ENCODE results near the gene SNRPB2. TPM values are rescaled to one million over a fixed set of nuclear protein-coding genes. Genes with fewer than 3 reads are reported as not detected.

Gene SNRPB2
- polyA plus RNA-seq, 3 donors, result 25.2 to 66.3 (median 62.3) TPM

- no peaks in the 10 kb centered on the region for H3K4me1 ChIP-seq (ENCODE audit: control insufficient read depth in 1 of 2, insufficient read depth in 2 of 2, low read length in 2 of 2)
- no peak overlapping the region for H3K4me3 Mint-ChIP-seq
- no peak overlapping the region for H3K9ac ChIP-seq (ENCODE audit: insufficient read depth, low read length, poor library complexity, severe bottlenecking)
- 54% methylated on average over 2 of the region's 2 CpGs for WGBS (ENCODE audit: insufficient coverage)
- DNase-seq, result no peak
- TF ChIP-seq, protein P1, sequence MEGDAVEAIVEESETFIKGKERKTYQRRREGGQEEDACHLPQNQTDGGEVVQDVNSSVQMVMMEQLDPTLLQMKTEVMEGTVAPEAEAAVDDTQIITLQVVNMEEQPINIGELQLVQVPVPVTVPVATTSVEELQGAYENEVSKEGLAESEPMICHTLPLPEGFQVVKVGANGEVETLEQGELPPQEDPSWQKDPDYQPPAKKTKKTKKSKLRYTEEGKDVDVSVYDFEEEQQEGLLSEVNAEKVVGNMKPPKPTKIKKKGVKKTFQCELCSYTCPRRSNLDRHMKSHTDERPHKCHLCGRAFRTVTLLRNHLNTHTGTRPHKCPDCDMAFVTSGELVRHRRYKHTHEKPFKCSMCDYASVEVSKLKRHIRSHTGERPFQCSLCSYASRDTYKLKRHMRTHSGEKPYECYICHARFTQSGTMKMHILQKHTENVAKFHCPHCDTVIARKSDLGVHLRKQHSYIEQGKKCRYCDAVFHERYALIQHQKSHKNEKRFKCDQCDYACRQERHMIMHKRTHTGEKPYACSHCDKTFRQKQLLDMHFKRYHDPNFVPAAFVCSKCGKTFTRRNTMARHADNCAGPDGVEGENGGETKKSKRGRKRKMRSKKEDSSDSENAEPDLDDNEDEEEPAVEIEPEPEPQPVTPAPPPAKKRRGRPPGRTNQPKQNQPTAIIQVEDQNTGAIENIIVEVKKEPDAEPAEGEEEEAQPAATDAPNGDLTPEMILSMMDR (IDR thresholded peaks at IDR 0.05), result no peak
- H3K4me1 Mint-ChIP-seq, result no peaks in the 10 kb centered on the region
- no peak overlapping the region for H3K27ac Mint-ChIP-seq
- H3K27me3 ChIP-seq (ENCODE audit: control insufficient read depth in 2 of 2, insufficient read depth in 2 of 2, low read length in 2 of 2), result no peaks in the 10 kb centered on the region
- H3K4me2 ChIP-seq (replicated peaks; ENCODE audit: extremely low read depth, low read length, poor library complexity, severe bottlenecking), result no peak overlapping the region
- H3K79me2 ChIP-seq (ENCODE audit: insufficient read depth, low read length), result no peaks in the 10 kb centered on the region
- H3K36me3 ChIP-seq (replicated peaks in 1 of 2; ENCODE audit: control insufficient read depth in 1 of 2, insufficient read depth in 2 of 2, low read length in 2 of 2), result no peaks in the 10 kb centered on the region
- no peaks in the 10 kb centered on the region for H3K9me3 ChIP-seq (replicated peaks in 1 of 2; ENCODE audit: control insufficient read depth in 1 of 2, insufficient read depth in 1 of 2, low read length in 2 of 2)
- no peak overlapping the region for H2AFZ ChIP-seq (ENCODE audit: insufficient read depth, low read depth, low read length, poor library complexity, severe bottlenecking)
- H3K9me3 Mint-ChIP-seq, result peaks cover 0 to 5% (median 0%) of the 10 kb centered on the region in 7 donors
- H3K27me3 Mint-ChIP-seq (ENCODE audit: low read depth in 3 of 3), result peaks cover 2 to 6% (median 4%) of the 10 kb centered on the region in 3 donors
- no peaks in the 10 kb centered on the region for H3K36me3 Mint-ChIP-seq
- no peak overlapping the region for H3K4me3 ChIP-seq (replicated peaks in 1 of 3; ENCODE audit: low read depth in 2 of 3, low read length in 3 of 3)
- no peaks in the 10 kb centered on the region for H4K20me1 ChIP-seq (ENCODE audit: insufficient read depth, low read length)
- intact Hi-C loops (cut with micrococcal nuclease), result no loop called here
- H3K27ac ChIP-seq (ENCODE audit: low read depth in 1 of 2, low read length in 2 of 2), result no peak overlapping the region
Observed at GRCh38 chr20:16692009-16692408, 37.8 kb upstream of the SNRPB2 start.

GRCh38 chr20:16692442-16692841 is 37.4 kb upstream of the SNRPB2 start:
- Histone ChIP-seq H3K27ac (ENCODE audit: low read depth in 1 of 2, low read length in 2 of 2) (no peak overlapping the region), H3K36me3 (replicated peaks in 1 of 2; ENCODE audit: control insufficient read depth in 1 of 2, insufficient read depth in 2 of 2, low read length in 2 of 2) (no peaks in the 10 kb centered on the region), H3K9me3 (replicated peaks in 1 of 2; ENCODE audit: control insufficient read depth in 1 of 2, insufficient read depth in 1 of 2, low read length in 2 of 2) (no peaks in the 10 kb centered on the region), H3K4me2 (replicated peaks; ENCODE audit: extremely low read depth, low read length, poor library complexity, severe bottlenecking) (no peak overlapping the region), H2AFZ (ENCODE audit: insufficient read depth, low read depth, low read length, poor library complexity, severe bottlenecking) (no peak overlapping the region), H3K9ac (ENCODE audit: insufficient read depth, low read length, poor library complexity, severe bottlenecking) (no peak overlapping the region), H3K4me3 (replicated peaks in 1 of 3; ENCODE audit: low read depth in 2 of 3, low read length in 3 of 3) (no peak overlapping the region), H4K20me1 (ENCODE audit: insufficient read depth, low read length) (no peaks in the 10 kb centered on the region), H3K79me2 (ENCODE audit: insufficient read depth, low read length) (no peaks in the 10 kb centered on the region), H3K4me1 (ENCODE audit: control insufficient read depth in 1 of 2, insufficient read depth in 2 of 2, low read length in 2 of 2) (no peaks in the 10 kb centered on the region), H3K27me3 (ENCODE audit: control insufficient read depth in 2 of 2, insufficient read depth in 2 of 2, low read length in 2 of 2) (no peaks in the 10 kb centered on the region)
- TF ChIP-seq, protein P1 (IDR thresholded peaks at IDR 0.05), result no peak
- no peak overlapping the region for H3K27ac Mint-ChIP-seq
- DNase-seq, result no peak
- H3K4me3 Mint-ChIP-seq, result no peak overlapping the region
- H3K9me3 Mint-ChIP-seq, result peaks cover 0 to 3% (median 0%) of the 10 kb centered on the region in 7 donors
- H3K4me1 Mint-ChIP-seq, result no peaks in the 10 kb centered on the region
- intact Hi-C loops (cut with micrococcal nuclease), result no loop called here
- no peaks in the 10 kb centered on the region for H3K36me3 Mint-ChIP-seq
- peaks cover 2 to 6% (median 4%) of the 10 kb centered on the region in 3 donors for H3K27me3 Mint-ChIP-seq (ENCODE audit: low read depth in 3 of 3)
